Colonic mucosa (tissue), 4 donors: Measurements from ENCODE around the gene SUCLG1. TPM values are rescaled to one million over a fixed set of nuclear protein-coding genes. Genes with fewer than 3 reads are reported as not detected.

Experiments used
- DNase-seq: peaks from one replicate; pipeline ENCODE4 v3.0.0-alpha.2; 2020
- H3K27ac ChIP-seq: fragments of 200-600 bp; one replicate; pipeline ENCODE4 v1.8.0; 2021
- H3K27me3 ChIP-seq: fragments of 200-600 bp; one replicate; pipeline ENCODE4 v1.8.0; 2021
- H3K36me3 ChIP-seq: fragments of 200-600 bp; one replicate; pipeline ENCODE4 v1.8.0; 2021
- H3K4me1 ChIP-seq: fragments of 200-600 bp; one replicate; pipeline ENCODE4 v1.8.0; 2021; ENCODE audit warnings: mild to moderate bottlenecking
- H3K4me3 ChIP-seq: fragments of 200-600 bp; one replicate; pipeline ENCODE4 v1.8.0; 2021
- H3K9ac ChIP-seq, 2 donors: one replicate each; pipeline ENCODE4 v1.7.0; 2013; ENCODE audit warnings: control low read depth in 2 of 2, low read depth in 2 of 2, low read length in 2 of 2
- H3K9me3 ChIP-seq: fragments of 200-600 bp; one replicate; pipeline ENCODE4 v1.8.0; 2021
- CTCF ChIP-seq: fragments of 200-600 bp; IDR thresholded peaks from one replicate; pipeline ENCODE4 v1.8.0; 2022; ENCODE audit warnings: antibody characterized with exemption, mild to moderate bottlenecking
- intact Hi-C: fragments of 100-400 bp; cut with DNase I; formaldehyde crosslinking; loops from one replicate; pipeline ENCODE4 v1.14.1; 2022
- total RNA-seq, 2 donors: library from RNA; stranded (reverse); fragmentation: NEBNext Ultra II Directional in 1 of 2; extraction: Animal tissue kit (Norgen Biotek cat#: 25700) in 1 of 2; gene quantifications; one replicate each; pipeline ENCODE4 v1.2.1, GENCODE V29; 2021
- donor health status: healthy.
- donor health status: DM: no; HTN: no; CAD: no.
- donor health status: DM: no; HTN: no; CAD: no.

Gene SUCLG1
- total RNA-seq, 2 donors from 2014 or later = 249 to 253 TPM

- H3K4me3 ChIP-seq = no peak overlapping the region
- no peaks in the 10 kb centered on the region for H3K9me3 ChIP-seq
- H3K4me1 ChIP-seq = no peaks in the 10 kb centered on the region
- peak overlapping the region; percentile 75 for H3K27ac ChIP-seq
- H3K36me3 ChIP-seq = no peaks in the 10 kb centered on the region
- intact Hi-C loops = no loop called here
- peak overlapping the region in 1 of 2 donors; percentile 22 for H3K9ac ChIP-seq
- H3K27me3 ChIP-seq = no peaks in the 10 kb centered on the region
- no peak for TF ChIP-seq CTCF
- DNase-seq = no peak
These were observed 28.4 kb upstream of the SUCLG1 start for GRCh38 chr2:84487298-84487996.

- Histone ChIP-seq H3K9me3 (no peaks in the 10 kb centered on the region), H3K27me3 (no peaks in the 10 kb centered on the region), H3K4me3 (no peak overlapping the region), H3K4me1 (no peaks in the 10 kb centered on the region), H3K36me3 (no peaks in the 10 kb centered on the region), H3K27ac (peak overlapping the region; percentile 75), H3K9ac (peak overlapping the region in 1 of 2 donors; percentile 23)
- intact Hi-C loops = no loop called here
- DNase-seq = peak; percentile 87
- TF ChIP-seq CTCF = no peak
These were observed 27.5 kb upstream of the SUCLG1 start for GRCh38 chr2:84486441-84487115.

GRCh38 chr2:84483320-84483719, 24.2 kb upstream of the SUCLG1 start:
- no peak for TF ChIP-seq CTCF
- no peaks in the 10 kb centered on the region for H3K36me3 ChIP-seq
- DNase-seq = no peak
- H3K4me1 ChIP-seq = no peaks in the 10 kb centered on the region
- no peak overlapping the region for H3K9ac ChIP-seq
- H3K27me3 ChIP-seq = no peaks in the 10 kb centered on the region
- H3K9me3 ChIP-seq = no peaks in the 10 kb centered on the region
- H3K27ac ChIP-seq = no peak overlapping the region
- intact Hi-C loops = no loop called here
- H3K4me3 ChIP-seq = no peak overlapping the region

GRCh38 chr2:84482603-84483002, 23.5 kb upstream of the SUCLG1 start:
- no peaks in the 10 kb centered on the region for H3K9me3 ChIP-seq
- no peak overlapping the region for H3K27ac ChIP-seq
- intact Hi-C loops = no loop called here
- no peak for DNase-seq
- TF ChIP-seq CTCF = no peak
- H3K4me1 ChIP-seq = no peaks in the 10 kb centered on the region
- no peak overlapping the region for H3K4me3 ChIP-seq
- no peaks in the 10 kb centered on the region for H3K27me3 ChIP-seq
- H3K9ac ChIP-seq = no peak overlapping the region
- no peaks in the 10 kb centered on the region for H3K36me3 ChIP-seq

GRCh38 chr2:84481702-84482101, 22.6 kb upstream of the SUCLG1 start:
- Histone ChIP-seq H3K4me3 (no peak overlapping the region), H3K27me3 (no peaks in the 10 kb centered on the region), H3K27ac (no peak overlapping the region), H3K9ac (no peak overlapping the region), H3K9me3 (no peaks in the 10 kb centered on the region), H3K4me1 (no peaks in the 10 kb centered on the region), H3K36me3 (no peaks in the 10 kb centered on the region)
- intact Hi-C loops = no loop called here
- DNase-seq = no peak
- no peak for TF ChIP-seq CTCF
